Measurements from ENCODE around the gene HARS2.
"Not testable (repeated sequence)": the region's sequence is repeated elsewhere in the genome, so short reads cannot be mapped to it uniquely, and the experiment has no call there.

HARS2 gene

GRCh38 chr5:140696891-140697492, 5.7 kb downstream of the HARS2 start:
- no peak for DNase-seq (ENCODE audit: low spot score)

DNA sequence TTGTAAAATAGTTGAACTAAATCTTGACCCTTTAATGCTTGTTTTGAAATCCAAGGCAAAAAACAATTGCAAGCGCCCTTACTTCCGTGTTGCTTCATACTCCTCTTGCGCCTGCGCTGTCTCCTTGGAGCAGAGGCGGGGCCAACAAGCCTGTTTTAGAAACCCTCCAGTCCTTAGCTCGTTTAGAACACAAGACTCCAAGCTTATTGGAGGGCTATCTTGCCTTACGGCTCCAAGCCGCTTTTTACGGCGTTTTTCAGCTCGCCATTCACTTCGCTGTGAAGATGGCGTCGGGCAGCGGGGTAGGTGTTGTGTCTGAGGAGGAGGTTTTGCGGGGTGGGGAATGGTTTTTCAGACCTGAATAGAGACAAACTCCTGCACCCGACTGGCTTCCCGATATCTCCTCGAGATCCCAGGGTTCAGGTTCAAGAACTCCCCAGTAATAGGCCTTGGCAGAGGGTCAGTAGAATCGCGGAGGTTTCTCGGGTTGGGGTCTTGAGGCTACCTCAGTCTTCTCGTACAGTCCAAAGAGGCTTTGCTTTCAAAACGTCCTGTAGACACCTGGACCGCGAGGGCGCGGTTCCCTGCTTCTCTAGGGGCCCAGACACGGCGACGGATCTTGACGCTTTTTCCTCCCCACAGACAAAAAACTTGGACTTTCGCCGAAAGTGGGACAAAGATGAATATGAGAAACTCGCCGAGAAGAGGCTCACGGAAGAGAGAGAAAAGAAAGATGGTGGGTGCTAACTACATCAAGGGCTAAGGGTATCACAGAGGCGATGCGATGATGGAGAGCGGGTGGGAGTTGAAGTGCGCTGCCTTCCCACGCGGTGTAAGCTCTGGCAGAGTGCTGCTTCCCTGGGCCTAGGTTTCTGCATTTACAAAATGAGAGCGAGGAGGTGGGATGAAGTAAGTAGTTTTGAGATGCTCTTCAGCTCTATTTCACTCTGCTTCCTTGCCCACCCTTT, 9.2 kb downstream of the HARS2 start, which contains the start of gene ZMAT2:
ZMAT2 (plus strand) TSS at position 271 of the 968 bp plus-strand sequence; CDS start at position 285, 14 bp downstream.
- peak; percentile 98 for DNase-seq (ENCODE audit: low spot score)

DNA sequence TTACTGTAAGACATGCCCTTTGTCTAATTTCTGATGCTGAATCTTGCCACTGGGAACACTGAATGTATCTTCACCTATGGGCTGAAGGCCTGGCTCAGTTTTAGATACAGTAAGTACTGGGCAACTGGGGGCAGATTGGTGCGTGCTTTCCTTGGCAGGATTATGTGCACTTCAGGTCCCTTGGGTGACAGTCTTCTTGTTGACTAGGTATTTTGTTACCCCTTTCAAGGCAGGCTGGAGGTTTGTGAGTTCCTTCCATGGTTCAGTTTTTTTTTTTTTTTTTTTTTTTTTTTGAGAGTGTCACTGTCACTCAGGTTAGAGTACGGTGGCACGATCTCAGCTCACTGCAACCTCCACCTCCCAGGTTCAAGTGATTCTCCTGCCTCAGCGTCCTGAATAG, 16.6 kb downstream of the HARS2 start:
- DNase-seq (ENCODE audit: low spot score), result no peak

GRCh38 chr5:140708787-140709186, 17.5 kb downstream of the HARS2 start:
- DNase-seq (ENCODE audit: low spot score), result not testable (repeated sequence)

DNA sequence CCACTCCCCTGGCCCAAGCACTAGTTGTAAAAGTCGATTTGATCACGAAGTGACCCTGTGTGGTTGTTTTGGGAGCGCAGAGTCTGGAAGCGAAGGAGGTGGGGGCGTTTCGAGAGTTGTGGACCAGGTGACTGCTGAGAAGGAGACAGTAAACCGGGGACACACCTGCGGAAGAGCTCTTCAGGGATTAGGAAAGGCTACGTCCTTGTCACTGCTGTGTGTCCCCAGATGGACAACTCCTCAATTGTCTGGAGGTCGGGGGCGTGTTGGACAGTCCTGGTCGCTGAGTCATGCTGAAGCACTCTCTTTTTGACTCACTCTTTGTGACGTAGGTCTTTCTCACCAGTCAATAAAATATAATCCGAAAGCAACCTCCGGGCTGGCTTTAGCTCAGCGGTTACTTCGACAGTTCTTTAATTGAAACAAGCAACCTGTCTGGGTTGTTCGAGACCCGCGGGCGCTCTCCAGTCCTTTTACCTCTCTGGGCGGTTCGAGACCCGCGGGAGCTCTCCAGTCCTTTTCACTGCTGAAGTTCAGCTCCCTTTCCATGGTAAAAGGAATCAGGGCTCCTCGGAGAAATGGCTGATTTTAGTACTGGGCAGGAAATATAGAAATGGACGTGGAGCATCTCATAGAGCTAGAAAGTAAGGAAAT, 19.8 kb downstream of the HARS2 start:
- DNase-seq (ENCODE audit: low spot score), result peak; percentile 90

DNA sequence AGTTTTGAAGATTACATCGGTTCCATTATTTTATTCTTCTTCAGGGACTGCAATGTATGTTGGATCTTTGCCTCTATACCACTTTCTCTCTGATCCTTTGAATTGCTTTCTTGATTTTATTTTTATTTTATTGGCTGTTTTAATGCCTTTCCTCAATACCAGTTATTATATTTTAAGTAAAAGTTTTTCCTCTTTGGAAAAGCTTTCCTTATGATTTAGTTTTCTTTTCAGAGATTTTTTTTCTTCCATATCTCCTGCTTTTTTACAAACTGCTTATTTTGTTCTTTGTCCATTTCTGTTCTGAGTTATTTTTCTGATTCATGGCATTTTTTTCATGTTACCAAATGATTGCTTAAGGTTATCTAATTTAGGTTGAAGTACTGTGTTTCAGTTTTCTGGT, 20.5 kb downstream of the HARS2 start:
- no peak for DNase-seq (ENCODE audit: low spot score)

- no peak for DNase-seq (ENCODE audit: low spot score)
Measured at GRCh38 chr5:140713562-140714094, 22.4 kb downstream of the HARS2 start.

- not testable (repeated sequence) for DNase-seq (ENCODE audit: low spot score)
Measured at GRCh38 chr5:140716238-140716637, 25.0 kb downstream of the HARS2 start.

DNA sequence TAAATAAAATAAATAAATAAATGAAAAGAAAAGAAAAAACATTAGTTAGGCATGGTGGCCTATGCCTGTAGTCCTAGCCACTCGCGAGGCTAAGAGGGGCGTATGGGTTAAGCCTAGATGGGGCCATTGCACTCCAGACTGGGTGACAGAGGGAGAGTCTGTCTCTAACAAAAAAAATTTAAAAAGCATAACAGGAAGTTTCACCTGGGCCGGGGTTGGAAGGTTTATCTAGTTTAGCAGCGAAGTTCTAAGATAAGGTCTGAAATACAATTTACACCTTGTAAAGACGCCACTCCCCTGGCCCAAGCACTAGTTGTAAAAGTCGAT, 27.0 kb downstream of the HARS2 start:
- DNase-seq (ENCODE audit: low spot score), result no peak

GRCh38 chr5:140720738-140721137, 29.5 kb downstream of the HARS2 start:
- DNase-seq (ENCODE audit: low spot score), result not testable (repeated sequence)

DNA sequence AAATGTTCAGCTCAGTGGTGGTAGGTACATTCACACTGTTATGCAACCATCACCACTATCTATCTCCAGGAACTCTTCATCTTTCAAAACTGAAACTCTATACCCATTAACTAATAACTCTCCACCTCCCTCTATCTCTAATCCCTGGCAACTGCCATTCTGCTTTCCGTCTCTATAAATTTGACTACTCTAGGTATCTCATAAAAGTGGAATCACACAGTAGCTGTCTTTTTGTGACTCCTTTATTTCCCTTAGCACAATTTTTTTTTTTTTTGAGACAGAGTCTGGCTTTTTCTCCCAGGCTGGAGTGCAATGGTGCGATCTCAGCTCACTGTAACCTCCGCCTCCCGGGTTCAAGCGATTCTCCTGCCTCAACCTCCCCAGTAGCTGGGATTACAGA, 30.1 kb downstream of the HARS2 start:
- not testable (repeated sequence) for DNase-seq (ENCODE audit: low spot score)

DNA sequence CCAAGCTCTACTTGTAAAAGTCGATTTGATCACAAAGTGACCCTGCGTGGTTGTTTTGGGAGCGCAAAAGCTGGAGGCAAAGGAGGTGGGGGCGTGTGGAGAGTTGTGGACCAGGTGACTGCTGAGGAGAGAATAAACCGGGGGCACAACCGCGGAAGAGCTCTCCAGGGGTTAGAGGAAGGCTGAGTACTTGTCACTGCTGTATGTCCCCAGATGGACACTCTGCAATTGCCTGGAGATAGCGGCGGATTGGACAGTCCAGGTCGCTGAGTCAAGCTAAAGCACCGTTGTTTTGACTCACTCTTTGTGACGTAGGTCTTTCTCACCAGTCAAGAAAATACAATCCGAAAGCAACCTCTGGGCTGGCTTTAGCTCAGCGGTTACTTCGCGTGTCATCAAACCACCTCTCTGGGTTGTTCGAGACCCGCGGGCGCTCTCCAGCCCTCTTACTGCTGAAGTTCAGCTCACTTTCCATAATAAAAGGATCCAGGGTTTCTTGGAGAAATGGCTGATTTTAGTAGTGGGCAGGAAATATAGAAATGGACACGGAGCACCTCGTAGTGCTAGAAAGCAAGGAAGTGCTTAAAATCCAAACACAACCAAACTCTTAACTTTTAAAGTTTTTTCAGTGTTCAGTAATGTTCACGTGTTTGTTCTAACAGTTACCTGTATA, 34.7 kb downstream of the HARS2 start:
- DNase-seq (ENCODE audit: low spot score), result peak; percentile 91

DNA sequence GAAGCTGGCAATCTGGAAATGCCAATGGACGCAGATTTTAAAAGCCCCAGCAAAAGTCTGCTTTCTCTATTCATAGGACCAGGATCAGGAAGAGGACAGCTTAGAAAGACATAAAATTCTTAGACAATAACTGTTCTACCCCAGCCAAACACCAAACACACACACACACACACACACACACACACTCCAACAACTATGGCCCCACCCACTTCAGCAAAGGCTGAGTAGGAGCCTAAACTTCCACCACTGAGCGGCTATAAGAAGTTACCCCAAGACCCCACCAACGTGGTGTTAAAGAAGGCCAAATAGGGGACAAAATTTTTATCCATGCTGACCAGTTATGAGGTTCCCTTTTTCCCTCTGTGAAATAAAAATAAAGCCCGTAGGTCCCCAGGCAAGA, 41.8 kb downstream of the HARS2 start:
- no peak for DNase-seq (ENCODE audit: low spot score)

DNA sequence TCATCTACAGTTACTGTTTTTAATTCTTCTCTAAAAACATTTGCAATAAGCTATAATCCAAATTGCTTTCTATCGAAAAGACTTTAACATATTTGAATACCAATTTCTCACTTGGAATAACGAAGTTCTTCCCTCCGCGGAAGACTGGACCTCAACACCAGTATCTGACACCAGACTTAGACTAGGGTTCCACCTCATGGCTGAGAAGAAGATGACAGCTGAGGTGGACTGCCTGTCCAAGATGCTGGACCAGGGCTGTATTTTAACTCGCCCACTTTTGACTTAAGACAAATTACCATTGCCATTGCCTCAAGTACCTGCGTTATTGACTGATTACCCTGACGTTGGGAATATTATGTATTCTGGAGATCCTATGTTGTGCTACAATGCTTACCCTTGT, 43.1 kb downstream of the HARS2 start:
- DNase-seq (ENCODE audit: low spot score), result peak; percentile 10

- no peak for DNase-seq (ENCODE audit: low spot score)
Measured at GRCh38 chr5:140737486-140737885, 46.2 kb downstream of the HARS2 start.

GRCh38 chr5:140741967-140742366, 50.7 kb downstream of the HARS2 start:
- DNase-seq (ENCODE audit: low spot score), result no peak

Small RNA genes lying within 50 kb of the gene (small RNA-seq; reads per million reads assigned to genes)
- 2.7 to 45.4 reads per million in 2 experiments for gene VTRNA1-1
- gene VTRNA1-2, result 0.84 to 20.0 reads per million in 2 experiments
- gene VTRNA1-3, result 0.81 to 9.4 reads per million in 2 experiments
